GM11168 (cell line): ENCODE measurements around the gene DDAH1.

Experiments
- in situ Hi-C: fragments of 300-500 bp; cut with MboI; formaldehyde crosslinking; loops from one replicate; pipeline ENCODE4 v1.12.0; 2022; ENCODE audit warnings: low sequenced_read_pairs; ENCODE audit not compliant: unreplicated experiment

DDAH1 gene

DNA sequence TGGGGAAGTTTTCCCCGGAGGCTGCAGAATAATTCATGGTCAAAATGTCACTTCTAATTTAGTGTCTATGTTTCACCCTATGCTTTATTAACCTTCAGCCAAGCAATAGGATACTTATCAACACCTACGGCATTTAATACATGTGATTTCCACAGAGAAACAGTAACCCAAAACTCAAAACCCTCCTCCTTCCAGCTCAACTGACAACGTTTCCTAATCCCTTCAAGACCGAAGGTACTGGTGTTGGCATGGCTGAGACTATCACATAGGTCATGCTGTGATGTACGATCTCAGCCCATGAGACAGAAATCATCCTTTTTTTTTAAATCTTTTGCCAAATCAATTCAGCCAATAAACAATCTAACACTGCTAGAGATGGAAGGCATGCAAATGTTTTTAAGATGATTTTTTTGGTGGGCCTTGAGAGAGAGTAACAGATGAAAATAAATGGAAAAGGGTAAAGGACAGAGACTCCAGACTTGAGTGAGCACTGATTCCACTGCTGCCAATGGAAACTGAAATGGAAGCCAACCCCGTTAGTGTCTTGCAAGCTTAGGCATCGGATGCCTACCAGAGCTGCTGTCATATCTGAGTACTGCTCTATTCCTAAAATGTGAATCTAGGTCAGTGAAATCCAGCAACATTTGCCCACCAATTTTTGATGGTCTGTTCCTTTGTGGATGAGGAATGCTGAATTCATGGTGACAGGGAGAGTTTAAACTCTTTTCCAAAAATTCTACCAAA, 125.1 kb downstream of the DDAH1 start:
- in situ Hi-C loops: no loop called here

DNA sequence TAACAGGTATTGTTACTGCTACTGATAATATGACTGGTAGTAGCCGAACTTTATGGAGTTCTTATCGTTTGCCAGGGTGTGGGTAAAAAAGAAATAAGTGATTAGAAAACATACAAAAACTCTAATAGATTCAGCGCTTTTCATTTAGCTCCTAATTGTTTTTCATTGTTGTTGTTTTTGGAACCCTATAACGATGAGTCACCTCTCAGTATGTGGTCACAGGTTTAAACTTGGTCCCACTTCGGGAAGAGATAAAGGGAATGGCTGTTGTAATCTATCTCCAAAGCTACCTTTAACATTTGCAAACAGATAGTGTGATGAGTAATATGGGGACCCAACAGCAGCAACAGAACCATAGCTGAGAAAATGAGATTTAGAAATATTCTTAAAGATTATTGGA, 125.9 kb downstream of the DDAH1 start:
- in situ Hi-C loops: no loop called here

- in situ Hi-C loops: no loop called here
These were observed 130.0 kb downstream of the DDAH1 start for GRCh38 chr1:85334962-85335361.

GRCh38 chr1:85333186-85333585, 131.8 kb downstream of the DDAH1 start:
- in situ Hi-C loops: no loop called here

DNA sequence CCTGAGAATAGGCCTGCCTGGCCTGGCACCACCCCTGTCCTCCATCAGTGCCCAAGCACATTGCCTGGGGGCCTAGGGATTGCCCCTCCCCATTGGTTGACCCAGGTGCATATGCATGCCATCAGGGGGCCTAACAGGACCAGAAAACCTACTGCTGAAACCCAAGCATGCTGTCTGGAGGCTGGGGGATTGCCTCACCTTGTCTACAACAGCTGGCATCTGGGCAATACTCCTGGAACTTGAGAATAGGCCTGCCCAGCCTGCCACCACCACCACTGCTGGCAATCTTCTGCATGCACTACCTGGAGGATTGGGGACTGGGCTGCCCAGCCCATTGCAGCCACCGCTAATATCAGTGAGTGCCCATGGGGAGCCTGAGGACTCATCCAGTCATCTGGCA, 132.4 kb downstream of the DDAH1 start:
- in situ Hi-C loops: no loop called here

DNA sequence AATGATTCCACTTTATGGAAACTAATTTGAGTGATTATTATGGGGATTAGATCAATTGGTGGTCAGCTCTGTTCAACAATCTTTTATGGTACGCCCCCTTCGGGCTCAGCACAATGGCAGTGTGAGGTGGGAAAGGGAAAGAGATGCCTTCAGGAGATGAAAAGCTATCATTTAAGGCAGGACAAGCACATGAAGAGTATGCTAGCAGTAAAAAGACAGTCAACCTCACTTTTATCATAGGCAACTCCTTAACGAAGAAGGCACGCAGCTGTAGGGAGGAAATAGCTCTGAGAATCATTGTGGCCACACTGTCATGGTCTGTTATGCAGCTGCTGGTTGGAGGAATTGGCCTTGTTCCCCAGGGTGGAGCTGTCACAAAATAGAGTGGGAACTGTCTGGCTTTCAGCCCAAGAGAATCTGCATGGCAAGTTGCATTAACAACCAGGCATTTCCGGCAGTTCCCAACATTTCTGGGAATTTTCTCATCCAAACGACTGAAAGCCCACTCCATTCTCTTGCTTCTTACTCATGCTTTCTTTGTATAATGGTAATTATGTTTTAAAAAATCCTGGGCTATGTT, 134.2 kb downstream of the DDAH1 start:
- in situ Hi-C loops: no loop called here

GRCh38 chr1:85330214-85330631, 134.7 kb downstream of the DDAH1 start:
- in situ Hi-C loops: no loop called here

DNA sequence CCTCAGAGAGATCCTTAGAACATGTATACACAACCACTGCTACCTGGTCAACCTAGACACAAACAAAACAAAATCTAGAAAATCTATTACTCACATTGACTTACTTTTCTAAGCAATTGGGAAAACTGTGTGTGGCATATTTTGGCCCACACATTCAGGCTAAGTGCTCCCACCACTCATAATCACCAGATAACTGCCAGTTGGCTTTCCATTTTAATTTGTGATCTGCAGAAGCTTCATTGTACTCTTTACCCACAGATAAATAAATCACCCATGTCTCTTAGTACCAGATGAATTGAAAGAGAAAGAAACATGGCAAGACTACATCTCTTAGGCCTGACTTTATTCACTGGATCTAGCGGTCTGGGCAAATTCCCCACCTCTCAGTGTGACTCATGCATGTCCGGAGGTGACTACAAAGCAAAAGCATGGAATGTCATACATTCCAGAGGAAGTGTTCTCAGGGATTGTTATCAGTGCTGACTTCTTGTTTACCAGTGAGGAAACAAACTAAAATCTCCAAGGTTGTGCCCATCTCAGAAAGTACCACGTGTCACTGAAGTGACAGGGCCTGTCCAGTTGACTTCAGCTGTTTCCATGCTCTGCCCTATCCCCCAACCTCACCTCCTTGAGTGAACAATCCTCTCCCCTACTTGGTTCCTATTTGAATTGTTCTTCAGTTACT, 136.1 kb downstream of the DDAH1 start:
- in situ Hi-C loops: no loop called here

- in situ Hi-C loops: no loop called here
These were observed 137.2 kb downstream of the DDAH1 start for GRCh38 chr1:85327759-85328158.

DNA sequence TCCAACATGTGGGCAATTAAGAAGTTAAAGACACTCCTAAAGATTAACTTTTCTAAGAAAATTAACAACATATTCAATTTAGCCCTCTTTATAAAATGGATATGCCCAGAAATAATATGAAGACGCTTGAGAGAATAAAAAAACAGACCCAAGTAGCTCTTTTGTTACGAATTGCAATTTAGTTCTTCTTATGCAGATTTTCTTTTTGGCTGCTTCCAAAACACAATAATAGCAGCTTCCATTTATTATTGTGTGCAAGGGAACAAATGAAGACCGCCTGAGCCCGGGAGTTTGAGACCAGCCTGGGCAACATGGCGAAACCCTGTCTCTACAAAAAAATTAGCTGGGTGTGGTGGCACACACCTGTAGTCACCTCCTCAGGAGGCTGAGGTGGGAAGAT, 138.1 kb downstream of the DDAH1 start:
- in situ Hi-C loops: no loop called here

DNA sequence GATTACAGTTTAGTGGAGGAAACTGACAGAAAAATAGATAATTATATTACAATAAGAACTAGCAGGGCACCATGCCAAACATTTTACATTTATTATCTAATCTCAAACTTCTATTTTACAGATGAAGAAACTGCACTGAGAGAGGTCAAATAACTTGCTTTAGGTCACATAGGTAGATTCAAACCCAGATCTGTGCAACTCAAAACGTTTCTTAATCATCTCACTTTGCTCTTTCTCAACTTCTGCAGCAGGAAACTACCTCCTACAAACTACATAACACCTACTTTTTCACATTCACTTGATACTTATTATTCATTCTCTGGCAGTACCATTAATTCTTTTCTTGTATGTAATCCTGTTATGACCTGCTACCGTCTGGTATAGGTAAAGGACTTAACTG, 138.6 kb downstream of the DDAH1 start:
- in situ Hi-C loops: no loop called here

DNA sequence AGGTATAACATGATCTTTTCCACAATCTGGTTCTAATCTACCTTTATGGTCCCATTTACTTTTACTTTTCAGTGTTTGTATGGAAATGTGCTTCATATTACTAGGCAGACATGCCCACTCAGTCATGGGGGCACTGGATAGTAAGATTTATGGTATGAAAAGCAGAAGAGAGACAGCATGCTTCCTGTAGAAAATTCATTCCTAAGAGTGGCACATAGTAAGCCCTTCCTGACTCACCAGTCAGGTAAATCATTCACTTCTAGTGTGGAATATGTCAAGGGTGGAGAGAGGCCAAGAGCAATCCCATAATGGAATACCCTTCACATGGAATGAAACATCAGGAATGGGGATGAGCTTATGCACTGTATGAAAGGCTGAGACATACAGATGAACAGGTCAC, 139.0 kb downstream of the DDAH1 start:
- in situ Hi-C loops: no loop called here

GRCh38 chr1:85323770-85324169, 141.2 kb downstream of the DDAH1 start:
- in situ Hi-C loops: loop anchor here (25.0 kb wide), 1 partner anchor 389 kb away; the partner anchor contains the start of gene ZNHIT6

DNA sequence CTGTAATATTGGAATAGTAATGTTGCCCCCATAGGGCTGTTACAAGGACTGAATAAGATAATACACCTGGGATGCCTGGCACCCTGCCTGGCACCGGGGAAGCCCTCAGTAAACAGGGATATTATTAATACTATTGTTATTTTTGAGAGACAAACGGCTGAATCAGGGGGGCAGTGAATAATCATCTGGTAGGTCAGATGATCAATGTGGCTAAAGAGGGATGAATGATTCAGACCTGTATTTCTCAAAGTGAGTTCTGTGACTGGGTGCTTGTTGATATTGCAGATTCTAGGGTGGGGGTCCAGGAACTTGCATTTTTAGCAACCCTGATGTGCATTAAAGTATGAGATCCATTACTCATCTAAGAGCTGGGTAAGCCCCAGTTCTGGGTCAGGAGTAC, 142.3 kb downstream of the DDAH1 start:
- in situ Hi-C loops: loop anchor here (25.0 kb wide), 1 partner anchor 390 kb away; the partner anchor contains the start of gene ZNHIT6

- in situ Hi-C loops: loop anchor here (25.0 kb wide), 1 partner anchor 391 kb away; the partner anchor contains the start of gene ZNHIT6
These were observed 143.6 kb downstream of the DDAH1 start for GRCh38 chr1:85321237-85321964.

- in situ Hi-C loops: loop anchor here (25.0 kb wide), 1 partner anchor 392 kb away; the partner anchor contains the start of gene ZNHIT6
These were observed 144.4 kb downstream of the DDAH1 start for GRCh38 chr1:85320371-85321131.

- in situ Hi-C loops: loop anchor here (25.0 kb wide), 1 partner anchor 392 kb away; the partner anchor contains the start of gene ZNHIT6
These were observed 145.0 kb downstream of the DDAH1 start for GRCh38 chr1:85319931-85320330.

- in situ Hi-C loops: loop anchor here (25.0 kb wide), 1 partner anchor 393 kb away; the partner anchor contains the start of gene ZNHIT6
These were observed 145.5 kb downstream of the DDAH1 start for GRCh38 chr1:85319491-85319890.

DNA sequence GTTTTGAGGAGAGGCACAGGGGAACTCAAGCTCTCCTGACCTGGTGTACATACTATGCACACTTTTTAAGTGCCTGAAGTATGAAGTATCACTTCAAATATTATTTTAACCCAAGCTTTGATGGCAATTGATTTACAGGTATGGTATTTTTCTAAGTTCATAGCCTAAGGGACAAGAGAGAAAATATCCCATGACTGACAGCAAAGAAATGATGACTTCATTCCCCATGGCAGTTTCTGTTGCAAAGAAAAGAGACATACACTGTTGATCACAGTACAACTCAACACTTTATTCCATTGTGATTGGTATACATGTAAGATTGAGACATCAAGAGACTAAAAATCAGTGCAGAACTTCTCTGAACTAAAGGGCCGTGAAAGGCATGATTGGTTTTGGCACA, 146.7 kb downstream of the DDAH1 start:
- in situ Hi-C loops: loop anchor here (25.0 kb wide), 1 partner anchor 394 kb away; the partner anchor contains the start of gene ZNHIT6
